NK-92 (cell line): Measurements from ENCODE around the gene TRPM6.

Experiments
- DNase-seq: peaks from one replicate; lab custom pipeline; 2025; ENCODE audit not compliant: unreplicated experiment; lab: John Stamatoyannopoulos, UW

The TRPM6 gene

DNA sequence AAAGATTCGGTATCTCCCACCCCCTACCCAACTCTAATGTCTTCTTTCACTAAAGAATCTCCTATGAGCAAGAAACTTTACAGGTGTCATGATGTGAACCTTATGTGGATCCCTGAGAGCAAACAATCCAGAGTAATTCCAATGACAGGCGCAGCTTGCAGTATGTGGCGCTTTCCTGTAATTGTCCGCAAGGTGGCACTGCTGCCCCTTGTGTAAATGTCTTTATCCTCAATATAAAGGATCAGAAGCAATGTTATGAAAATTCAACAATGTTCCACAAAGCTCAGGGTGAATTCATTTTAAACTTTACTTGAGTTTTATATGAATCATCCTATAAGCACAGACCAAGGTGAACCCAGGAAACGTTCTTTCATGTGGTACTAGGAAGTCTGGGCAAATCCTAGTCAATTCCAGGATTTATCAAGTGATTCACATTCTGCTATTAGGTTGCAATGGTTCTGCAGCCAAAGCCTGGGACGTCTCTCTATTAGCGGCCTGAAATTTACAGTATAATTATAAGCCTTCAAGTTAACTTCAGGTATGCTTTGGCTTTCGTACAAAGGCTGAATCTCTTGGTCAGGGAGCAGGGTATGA is 113.7 kb downstream of the TRPM6 start:
- no peak for DNase-seq

- no peak for DNase-seq
Observed at GRCh38 chr9:74772121-74772520, 115.6 kb downstream of the TRPM6 start.

DNA sequence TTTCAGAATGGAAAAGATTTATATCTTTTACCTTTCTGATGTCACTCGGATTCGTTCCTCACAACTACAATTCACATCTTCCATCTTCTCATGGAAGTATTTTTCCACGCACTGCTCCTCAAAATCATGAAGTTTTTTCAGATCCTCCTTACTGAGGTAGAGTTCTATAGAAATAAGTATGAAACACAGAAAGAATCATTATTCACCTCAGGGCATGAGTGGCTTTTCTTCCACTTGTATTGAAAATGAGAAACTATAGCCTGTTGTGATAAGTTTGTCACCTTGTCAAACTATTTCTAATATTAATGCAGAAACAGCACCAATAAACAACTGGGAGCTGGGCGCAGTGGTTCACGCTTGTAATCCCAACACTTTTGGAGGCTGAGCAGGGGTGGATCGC is 116.0 kb downstream of the TRPM6 start:
- DNase-seq = no peak

- DNase-seq = no peak
Observed at GRCh38 chr9:74771262-74771585, 116.5 kb downstream of the TRPM6 start.

GRCh38 chr9:74770508-74771261 is 117.0 kb downstream of the TRPM6 start:
- DNase-seq = no peak

GRCh38 chr9:74765481-74765971 is 122.2 kb downstream of the TRPM6 start:
- DNase-seq = no peak

DNA sequence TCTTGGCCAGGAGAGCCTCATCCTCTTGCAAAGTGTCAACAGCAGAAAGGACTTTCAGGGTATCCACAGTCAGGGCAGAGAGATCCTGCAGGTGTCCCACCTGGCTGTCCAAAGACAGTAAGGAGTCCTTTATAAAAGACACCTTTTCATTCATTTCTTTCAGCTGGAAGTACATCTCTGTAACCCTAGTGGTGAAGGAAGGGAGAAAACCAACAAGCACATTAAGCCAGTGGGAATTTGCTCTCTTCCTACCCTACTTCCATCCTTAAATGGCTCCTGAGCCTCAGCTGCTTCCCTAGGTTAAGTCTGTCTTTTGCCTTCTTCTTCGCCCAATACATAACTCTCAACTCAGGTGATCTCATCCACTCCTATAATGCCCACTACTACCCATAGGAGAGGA is 124.8 kb downstream of the TRPM6 start:
- no peak for DNase-seq

GRCh38 chr9:74760031-74760700 is 127.6 kb downstream of the TRPM6 start:
- DNase-seq = no peak

- no peak for DNase-seq
Observed at GRCh38 chr9:74755999-74756398, 131.7 kb downstream of the TRPM6 start.

- DNase-seq = no peak
Observed at GRCh38 chr9:74755355-74755754, 132.4 kb downstream of the TRPM6 start.

DNA sequence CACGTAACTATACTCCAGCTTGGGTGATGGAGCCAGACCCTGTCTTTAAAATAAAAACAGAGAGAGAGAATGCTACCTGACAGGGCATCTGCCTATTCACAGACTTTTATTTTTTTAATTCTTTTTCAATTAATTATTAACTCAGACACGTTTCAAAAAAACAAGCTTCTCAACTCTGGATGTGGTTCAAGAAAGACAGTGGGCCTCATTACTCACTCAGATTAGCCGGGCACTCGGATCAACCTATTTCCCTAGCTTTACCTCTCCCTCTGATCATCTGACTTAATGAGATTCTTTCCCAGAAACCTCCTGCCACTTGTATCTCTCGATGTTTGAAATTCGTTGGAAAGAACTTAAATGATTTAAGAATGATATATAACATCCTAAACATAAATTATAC is 134.1 kb downstream of the TRPM6 start:
- DNase-seq = no peak

GRCh38 chr9:74748966-74749365 is 138.8 kb downstream of the TRPM6 start:
- DNase-seq = no peak

- DNase-seq = no peak
Observed at GRCh38 chr9:74742792-74743730, 144.7 kb downstream of the TRPM6 start.

- DNase-seq = no peak
Observed at GRCh38 chr9:74742191-74742790, 145.4 kb downstream of the TRPM6 start.

DNA sequence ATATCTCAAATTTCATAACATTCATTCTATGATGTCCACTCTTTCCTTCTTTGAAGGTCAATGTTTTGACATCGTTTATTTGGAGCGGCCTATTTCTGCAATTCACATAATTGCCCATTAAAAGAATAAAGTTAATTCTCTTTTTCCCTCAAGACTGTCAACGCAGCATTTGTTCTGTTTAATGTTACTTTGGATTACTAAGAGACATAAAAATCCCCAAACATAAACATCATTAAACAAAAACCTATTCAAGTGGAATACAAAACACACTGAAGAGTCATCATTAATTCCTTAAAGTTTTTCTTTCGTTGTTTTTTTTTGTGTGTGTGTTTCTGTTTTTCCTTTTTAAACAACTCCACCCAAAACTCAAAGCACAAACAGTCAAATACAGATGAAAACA is 151.1 kb downstream of the TRPM6 start:
- DNase-seq = no peak

- no peak for DNase-seq
Observed at GRCh38 chr9:74735761-74736160, 152.0 kb downstream of the TRPM6 start.

DNA sequence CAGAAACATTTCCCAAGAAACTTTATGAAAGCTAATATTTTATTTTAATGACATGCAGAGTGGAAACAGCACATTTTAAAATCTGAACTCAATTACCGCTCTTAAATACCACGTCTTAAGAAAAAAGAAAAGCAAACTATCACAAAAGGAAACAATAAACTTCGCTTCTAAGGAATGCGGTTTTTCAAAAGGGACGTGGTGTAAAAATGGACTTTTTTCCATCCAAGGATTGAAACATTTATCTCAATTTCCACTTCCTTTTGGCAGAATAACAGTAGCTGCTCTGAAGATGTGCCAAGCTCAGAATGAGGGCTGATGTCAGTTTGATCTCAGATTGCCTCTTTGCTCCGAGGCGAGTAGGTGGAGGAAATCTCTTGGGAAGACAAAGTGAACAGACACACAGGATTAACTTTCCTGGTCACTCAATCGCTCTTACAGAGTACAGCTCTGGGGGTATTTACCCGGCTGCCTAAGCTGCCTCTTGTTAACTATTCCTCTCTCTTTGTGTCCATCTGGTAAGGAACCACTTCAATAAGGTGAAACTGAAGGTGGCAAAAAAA is 158.5 kb downstream of the TRPM6 start:
- DNase-seq = no peak

- DNase-seq = no peak
Observed at GRCh38 chr9:74728176-74728575, 159.5 kb downstream of the TRPM6 start.

DNA sequence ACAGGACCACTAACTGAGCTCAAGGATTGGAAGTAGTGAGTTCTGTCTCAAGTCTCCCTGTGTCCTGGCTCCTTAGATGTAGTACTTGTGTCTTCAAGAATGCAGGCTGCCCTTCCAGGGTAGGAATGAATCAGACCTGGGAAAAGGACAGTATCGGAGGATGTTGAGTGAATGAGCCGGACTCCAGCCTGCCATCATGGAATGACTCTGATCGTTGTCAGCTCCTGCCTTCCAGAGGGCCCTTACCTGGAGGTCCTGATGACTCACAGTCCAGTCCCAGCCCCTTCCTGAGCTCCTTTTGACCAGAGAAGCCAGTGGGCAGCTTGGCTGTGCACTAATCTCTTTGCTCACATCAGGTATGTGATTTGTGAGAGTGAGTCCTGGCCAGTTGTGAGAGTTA is 161.1 kb downstream of the TRPM6 start:
- no peak for DNase-seq

GRCh38 chr9:74724317-74724716 is 163.4 kb downstream of the TRPM6 start:
- DNase-seq = no peak
